Measurements from ENCODE around the gene OR7G2. TPM values are rescaled to one million over a fixed set of nuclear protein-coding genes. Genes with fewer than 3 reads are reported as not detected.

OR7G2 gene
- not detected for polyA plus RNA-seq (2012; ENCODE audit: insufficient read depth, insufficient read length)

DNA sequence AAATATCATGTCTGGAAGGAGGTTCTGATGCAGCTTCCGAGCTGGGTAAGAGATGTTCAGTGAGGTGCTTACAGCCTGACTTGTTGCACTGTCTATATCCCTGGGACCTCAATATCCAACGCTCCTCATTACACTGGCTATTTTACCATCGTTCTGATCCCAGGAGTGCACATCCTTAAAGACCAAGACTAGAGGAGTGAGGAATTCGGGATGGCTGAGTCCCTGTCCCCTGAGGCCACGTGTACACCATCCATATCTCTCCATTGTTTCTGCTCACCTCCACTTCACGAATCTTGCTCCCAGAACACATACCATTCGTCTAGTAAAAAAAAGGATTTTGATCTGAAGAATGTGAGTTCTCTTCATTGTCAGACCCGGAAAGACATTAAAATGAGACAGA is at the start of gene OR7G2:
Gene OR7G2 (minus strand): TSS at position 101 of the 400 bp plus-strand sequence. CDS start 4,232 bp downstream, outside the sequence.
- DNase-seq (ENCODE audit: low read depth, low spot score), result no peak
- no peak within 1 kb of the TSS for H3K4me3 ChIP-seq (ENCODE audit: low read length)

DNA sequence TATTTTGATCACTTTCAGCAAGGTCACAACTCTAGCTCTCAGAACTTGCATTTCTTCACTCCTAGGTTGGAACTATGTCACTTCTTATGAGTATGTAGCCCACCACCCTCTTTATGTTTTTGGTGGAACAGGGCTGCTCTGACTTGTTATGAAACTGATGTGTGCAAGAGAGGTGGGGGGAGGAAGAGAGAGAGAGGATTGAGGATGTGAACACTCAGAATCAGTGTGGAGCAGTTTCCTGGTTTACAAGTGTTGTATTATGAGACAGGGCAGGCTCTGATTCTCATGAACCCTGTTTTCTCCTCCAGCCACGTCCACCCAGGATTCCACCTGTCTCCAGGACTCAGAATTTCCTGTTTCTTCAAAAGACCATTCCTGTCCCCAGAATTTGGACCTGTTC is 49.0 kb upstream of the OR7G2 start:
- H3K4me3 ChIP-seq (ENCODE audit: low read length), result no peak overlapping the region
- DNase-seq (ENCODE audit: low read depth, low spot score), result no peak

DNA sequence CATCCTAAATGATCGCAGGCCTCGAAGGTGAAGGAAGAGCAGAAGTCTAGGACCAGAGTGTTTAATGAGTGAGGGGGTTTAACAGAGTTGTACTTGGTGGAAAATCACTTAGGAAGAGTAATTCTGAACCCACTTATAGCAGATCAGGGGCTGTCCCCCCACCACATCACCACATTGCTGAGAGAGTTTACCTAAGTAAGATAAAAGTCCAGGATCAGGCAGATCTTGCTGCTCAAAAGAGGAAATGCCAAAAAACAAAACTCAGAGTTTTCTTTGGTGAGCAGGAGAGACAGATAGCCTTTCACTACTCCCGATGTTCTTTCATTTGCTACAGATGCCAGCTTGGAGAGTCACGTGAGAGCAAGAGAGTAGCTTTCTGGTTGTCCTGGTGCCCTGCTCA is 48.3 kb upstream of the OR7G2 start:
- H3K4me3 ChIP-seq (ENCODE audit: low read length), result no peak overlapping the region
- DNase-seq (ENCODE audit: low read depth, low spot score), result no peak

DNA sequence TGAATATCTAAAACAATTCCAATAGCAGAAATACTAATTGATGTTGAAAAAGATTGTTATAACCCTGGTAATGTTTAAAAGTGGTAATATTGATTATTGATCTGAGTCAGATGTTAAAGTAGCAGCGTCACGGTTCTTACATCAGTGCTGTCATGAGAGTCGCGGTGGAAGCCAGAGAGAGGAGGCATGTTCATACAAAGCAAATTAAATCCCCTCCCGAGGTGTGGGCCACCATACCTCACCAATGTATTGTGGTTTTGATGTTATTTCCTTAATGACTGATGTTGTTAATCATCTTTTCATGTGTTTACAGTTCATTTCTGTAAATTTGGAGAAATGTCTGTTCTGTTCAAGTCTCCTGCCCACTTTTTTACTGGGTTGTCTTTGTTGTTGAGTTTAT is 44.1 kb upstream of the OR7G2 start:
- H3K4me3 ChIP-seq (ENCODE audit: low read length), result no peak overlapping the region
- DNase-seq (ENCODE audit: low read depth, low spot score), result no peak

DNA sequence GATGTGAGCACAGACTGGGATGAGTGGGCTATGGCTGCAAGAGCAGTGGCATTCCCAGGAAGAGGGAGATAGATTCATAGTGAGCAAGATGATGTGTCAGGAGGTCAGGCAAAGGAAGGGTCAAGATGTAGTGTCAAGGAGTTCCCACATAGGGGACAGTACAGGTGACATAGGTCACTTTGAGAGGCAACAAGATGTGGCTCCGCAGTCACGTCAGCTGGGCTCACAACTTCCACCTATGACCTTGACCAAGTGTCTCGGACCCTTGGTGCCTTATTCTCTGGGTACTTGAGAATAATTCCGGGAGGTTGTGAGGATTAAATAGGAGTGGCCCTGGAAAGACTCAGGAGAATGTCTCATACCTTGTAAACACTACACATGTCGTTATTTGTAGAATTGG is 43.4 kb upstream of the OR7G2 start:
- no peak for DNase-seq (ENCODE audit: low read depth, low spot score)
- no peak overlapping the region for H3K4me3 ChIP-seq (ENCODE audit: low read length)

DNA sequence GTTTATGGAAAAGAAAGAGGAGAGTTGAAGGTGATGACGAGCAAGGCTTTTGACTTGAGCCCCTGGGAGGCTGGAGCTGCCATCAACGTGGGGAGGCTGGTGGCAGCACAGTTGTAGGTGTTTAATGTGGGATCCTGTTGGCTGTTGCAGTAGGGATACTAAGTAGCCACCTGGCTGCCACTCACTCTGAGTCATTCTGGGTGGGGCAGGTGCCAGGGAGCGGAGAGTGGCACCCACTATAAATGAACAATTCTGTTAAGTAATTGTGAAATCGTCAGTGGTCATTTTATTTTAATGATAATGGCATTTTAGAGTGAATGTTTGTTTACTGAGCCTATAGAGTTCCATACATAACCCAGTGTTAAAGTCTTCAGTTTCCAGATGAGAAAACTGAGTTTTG is 42.7 kb upstream of the OR7G2 start:
- H3K4me3 ChIP-seq (ENCODE audit: low read length), result no peak overlapping the region
- DNase-seq (ENCODE audit: low read depth, low spot score), result no peak

DNA sequence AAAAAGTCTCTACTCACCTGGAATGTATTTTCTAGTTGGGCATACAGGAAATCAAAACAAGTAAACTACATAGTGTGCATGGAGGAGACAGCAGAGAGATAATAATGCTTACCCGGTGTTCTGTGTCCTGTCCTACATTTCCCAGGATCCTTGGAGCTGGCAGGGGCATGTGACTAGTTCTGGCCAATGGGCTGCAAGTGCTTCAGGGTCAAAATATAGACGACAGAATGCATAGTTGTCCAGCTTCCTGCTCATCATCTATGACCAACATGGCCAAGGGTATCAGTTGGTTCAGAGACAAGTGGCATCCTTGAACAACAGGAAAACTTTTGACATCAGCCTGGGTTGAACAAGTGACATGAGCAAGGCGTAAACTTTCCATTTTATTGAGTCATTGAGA is 41.4 kb upstream of the OR7G2 start:
- no peak for DNase-seq (ENCODE audit: low read depth, low spot score)
- H3K4me3 ChIP-seq (ENCODE audit: low read length), result no peak overlapping the region

DNA sequence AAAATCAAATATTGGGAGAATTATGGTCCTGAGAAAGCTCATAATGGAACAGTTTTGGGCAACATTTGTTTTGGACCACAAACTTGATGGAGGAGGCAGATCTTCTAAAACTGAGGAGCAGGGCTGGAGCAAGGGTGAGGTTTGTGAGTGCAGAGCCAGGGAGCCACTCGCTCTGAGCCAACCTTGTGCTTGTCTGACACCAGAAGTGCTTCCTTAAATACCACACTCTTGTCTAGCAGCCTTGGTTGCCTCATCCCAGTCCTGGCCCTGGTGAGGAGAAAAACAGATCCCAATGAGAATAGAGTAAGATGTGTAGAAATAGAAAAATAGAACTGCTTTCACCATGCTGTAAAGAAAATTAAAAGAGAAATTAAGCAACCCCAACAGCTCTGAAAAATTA is 39.6 kb upstream of the OR7G2 start:
- no peak for DNase-seq (ENCODE audit: low read depth, low spot score)
- H3K4me3 ChIP-seq (ENCODE audit: low read length), result no peak overlapping the region

DNA sequence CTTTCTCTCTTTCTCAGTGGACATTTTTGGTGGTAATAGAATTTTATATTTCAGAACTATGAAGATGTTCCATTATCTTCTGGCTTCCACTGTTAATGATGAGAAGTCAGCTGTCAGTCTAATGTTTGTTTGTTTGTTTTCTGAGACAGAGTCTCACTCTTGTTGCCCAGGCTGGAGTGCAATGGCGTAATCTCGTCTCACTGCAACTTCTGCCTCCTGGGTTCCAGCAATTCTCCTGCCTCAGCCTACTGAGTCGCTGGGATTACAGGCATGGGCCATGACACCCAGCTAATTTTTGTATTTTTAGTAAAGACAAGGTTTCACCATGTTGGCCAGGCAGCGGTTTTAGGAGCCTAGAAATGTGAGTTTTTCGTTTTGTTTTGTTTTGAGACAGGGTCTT is 37.6 kb upstream of the OR7G2 start:
- DNase-seq (ENCODE audit: low read depth, low spot score), result no peak
- H3K4me3 ChIP-seq (ENCODE audit: low read length), result no peak overlapping the region

DNA sequence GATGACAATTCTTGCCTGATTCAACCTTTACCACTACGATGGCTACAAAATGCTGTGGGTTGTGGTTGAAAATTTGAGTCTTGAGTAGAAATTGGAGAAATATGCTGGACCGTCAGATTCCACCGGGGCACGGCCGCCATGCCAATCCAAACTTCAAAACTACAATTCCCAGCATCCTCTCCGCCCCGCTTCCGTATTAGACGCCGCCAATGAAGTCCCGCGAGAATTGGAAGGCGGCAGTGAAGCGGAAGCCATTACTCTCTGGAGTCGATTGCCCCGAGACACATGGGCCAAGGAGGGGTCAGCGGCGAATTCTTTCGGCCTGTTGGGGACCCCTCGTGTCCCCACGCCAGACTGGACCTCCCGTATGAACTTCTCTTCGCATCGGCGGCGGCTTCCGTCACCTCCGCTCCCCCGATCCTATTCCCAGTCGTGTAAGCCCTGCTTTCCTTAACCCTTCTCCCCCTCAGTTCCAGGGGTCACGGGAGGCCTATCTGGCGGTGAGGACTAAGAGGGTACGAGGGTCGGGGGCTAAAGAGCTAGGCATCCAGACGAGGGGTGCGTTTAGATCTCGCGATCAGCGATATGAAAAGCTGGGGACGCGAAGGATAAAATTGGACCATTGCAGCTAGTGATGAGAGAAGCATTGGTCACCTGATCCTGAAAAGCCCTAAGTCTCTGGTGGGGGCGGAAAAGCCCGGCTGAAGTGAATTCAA is 33.0 kb upstream of the OR7G2 start, which contains the start of gene ZNF317:
Gene ZNF317 (plus strand): TSS at position 239 of the 716 bp plus-strand sequence. CDS start 15,620 bp downstream, outside the sequence.
- DNase-seq (ENCODE audit: low read depth, low spot score), result peak; percentile 85
- H3K4me3 ChIP-seq (ENCODE audit: low read length), result peak within 1 kb of the TSS; percentile 99

DNA sequence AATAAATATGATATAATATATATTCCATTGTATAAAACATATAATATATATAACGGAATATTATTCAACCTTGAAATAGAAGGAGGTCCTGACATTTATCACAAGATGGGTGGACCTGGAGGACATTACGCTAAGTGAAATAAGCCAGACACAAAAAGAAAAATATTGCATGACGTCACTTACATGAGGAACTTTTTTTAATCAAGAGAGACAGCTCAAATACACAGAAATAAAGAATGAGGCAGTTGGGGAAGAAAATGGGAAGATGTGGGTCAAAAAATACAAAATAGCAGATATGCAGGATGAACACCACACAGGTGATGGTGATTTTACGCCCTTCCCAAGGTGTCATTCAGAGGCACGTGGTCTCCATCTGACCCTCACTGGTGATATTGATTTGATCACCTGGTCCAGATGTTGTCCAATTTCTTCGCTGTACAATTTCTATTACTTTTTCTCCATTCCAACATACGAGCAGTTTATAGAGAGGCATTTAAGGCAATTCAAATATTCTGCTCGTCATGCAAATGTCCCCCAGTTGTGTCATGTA is 32.4 kb upstream of the OR7G2 start:
- peak overlapping the region; percentile 99 for H3K4me3 ChIP-seq (ENCODE audit: low read length)
- no peak for DNase-seq (ENCODE audit: low read depth, low spot score)

DNA sequence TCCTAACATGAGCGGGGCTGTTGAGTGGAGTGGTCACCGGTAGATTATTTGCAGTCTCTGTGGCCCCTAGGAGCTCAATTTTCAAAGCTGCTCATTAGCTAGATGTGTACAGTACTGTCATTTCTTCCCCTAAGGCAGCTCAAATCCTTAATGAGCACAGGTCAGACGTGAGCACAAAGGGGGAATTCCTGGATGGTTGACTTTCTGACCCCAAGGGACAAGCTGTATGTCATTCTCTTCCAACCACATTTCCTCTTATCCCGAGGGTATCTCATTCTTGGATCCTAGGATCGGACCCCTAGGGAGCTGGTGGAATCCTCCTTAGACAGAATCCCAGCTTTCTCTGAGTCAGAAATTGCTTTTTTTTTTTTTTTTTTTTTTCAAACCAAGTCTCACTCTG is 25.1 kb upstream of the OR7G2 start:
- no peak for DNase-seq (ENCODE audit: low read depth, low spot score)

DNA sequence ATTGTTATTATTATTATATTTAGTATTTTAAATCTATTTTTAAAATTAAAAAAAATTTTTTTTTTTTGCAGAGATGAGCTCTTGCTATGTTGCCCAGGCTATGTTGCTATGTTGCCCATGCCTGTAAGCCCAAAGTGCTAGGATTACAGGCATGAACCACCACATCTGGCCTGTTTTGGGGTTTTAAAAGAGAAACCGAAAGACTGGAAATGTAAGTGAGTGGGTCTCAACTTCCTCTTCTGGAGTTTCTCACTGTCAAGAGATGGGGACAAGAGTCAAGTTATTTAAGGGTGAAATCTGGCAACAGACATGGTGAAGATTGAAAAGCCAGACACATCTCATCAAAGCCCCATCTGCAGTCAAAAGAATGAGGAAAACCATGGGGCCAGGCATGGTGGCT is 23.7 kb upstream of the OR7G2 start:
- no peak overlapping the region for H3K4me3 ChIP-seq (ENCODE audit: low read length)
- peak; percentile 39 for DNase-seq (ENCODE audit: low read depth, low spot score)

More for the DNA sequence above, 25.1 kb upstream of the OR7G2 start:
- no peak overlapping the region for H3K4me3 ChIP-seq (ENCODE audit: low read length)

DNA sequence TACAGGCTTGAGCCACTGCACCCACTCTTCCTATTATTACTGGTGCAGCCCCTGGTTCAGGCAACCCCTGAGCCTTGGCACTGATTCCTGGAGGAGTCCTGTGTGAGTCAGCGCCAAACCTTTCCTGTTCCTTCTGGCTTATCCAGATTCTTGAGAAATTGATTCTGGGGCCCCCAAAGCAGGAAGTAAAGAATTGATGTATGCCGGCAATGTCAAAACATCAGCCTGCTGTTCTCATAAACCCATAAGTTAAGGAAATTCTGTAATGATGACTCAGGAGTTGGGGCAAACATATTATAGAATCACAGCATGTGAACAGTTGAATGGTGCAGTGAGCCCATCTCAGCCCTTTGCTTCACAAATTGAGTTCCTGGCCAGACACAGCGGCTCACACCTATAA is 20.9 kb upstream of the OR7G2 start:
- DNase-seq (ENCODE audit: low read depth, low spot score), result no peak

DNA sequence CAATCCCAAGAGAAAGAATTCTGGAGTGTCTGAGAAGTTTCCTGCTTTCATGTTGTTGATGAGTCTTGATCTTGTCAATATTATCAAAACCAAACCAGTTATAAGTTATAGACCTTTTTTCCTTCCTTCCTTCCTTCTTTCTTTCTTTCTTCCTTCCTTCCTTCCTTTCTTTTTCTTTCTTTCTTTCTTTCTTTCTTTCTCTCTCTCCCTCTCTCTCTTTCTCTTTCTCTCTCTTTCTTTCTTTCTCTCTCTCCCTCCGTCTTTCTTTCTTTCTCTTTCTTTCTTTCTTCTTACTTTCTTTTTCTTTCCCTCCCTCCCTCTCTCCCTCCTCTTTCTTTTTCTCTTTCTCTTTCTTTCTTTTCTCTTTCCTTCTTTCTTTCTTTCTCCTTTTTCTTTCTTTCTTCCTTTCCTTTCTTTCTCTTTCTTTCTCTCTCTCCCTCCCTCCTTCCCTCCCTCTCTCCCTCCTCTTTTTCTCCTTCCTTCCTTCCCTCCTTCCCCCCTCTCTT is 19.7 kb upstream of the OR7G2 start, which contains the start of gene OR7G3:
Gene OR7G3 (minus strand): TSS at position 51 of the 506 bp plus-strand sequence. CDS start 0 bp downstream, at position 51.
- H3K4me3 ChIP-seq (ENCODE audit: low read length), result no peak within 1 kb of the TSS
- DNase-seq (ENCODE audit: low read depth, low spot score), result no peak

More for the DNA sequence above, 20.9 kb upstream of the OR7G2 start:
- H3K4me3 ChIP-seq (ENCODE audit: low read length), result no peak overlapping the region

DNA sequence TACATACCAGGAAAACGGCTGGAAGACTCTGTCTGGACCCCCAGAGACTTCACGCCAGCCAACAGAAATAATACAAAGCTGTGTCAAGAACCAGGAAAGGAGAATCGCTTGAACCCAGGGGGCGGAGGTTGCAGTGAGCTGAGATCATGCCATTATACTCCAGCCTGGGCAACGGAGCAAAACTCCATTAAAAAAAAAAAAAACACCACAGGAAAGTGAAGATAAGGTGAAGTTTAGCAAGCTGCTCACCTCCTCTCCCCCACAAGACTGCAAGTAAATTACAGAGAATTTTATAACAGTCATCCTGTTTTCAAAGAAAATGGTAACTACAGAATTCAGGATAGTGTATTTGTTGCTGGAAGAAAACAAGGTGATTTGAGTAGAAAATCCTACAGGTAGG is 9.3 kb upstream of the OR7G2 start:
- no peak overlapping the region for H3K4me3 ChIP-seq (ENCODE audit: low read length)
- no peak for DNase-seq (ENCODE audit: low read depth, low spot score)

DNA sequence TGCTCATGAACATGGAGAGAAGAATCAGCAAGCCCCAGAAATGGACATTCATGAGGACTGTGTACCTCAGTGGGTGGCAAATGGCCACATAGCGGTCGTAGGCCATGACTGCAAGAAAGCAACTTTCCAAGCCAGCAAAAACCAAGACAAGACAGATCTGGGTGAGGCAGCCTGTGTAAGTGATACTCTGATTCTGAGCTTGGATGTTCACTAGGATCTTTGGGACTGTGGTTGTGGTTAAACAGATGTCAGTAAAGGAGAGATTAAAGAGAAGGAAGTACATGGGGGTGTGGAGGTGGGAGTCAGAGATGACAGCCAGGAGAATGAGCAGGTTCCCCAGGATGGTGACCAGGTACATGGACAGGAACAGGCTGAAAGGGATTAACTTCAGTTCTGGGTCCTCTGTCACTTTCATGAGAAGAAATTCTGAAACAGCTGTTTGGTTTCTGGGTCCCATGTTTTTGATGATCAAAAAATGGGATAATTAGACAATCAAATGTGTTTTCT is 8.1 kb upstream of the OR7G2 start, which contains the start of gene OR7G1:
Gene OR7G1 (minus strand): TSS at position 457 of the 507 bp plus-strand sequence. CDS start 0 bp downstream, at position 457.
- H3K4me3 ChIP-seq (ENCODE audit: low read length), result no peak within 1 kb of the TSS
- DNase-seq (ENCODE audit: low read depth, low spot score), result no peak

DNA sequence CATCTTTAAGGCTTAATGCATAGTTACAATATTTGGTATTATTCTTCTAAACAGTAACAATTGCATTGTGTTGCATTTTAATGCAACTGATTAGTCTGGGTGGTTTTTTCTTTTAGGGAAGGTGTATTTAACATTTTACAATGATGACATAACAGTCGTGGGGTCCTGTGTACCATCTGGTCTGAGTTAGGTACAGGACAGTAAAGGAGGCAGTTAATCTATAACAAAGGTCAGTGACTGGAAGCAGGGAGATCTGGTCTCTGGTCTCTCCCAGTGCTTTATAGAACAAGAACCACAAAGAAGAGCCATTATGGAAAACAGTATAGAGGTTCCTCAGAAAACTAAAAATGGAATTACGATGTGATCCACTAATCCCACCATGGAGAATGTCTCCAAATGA is 2.7 kb upstream of the OR7G2 start:
- no peak overlapping the region for H3K4me3 ChIP-seq (ENCODE audit: low read length)
- DNase-seq (ENCODE audit: low read depth, low spot score), result no peak

DNA sequence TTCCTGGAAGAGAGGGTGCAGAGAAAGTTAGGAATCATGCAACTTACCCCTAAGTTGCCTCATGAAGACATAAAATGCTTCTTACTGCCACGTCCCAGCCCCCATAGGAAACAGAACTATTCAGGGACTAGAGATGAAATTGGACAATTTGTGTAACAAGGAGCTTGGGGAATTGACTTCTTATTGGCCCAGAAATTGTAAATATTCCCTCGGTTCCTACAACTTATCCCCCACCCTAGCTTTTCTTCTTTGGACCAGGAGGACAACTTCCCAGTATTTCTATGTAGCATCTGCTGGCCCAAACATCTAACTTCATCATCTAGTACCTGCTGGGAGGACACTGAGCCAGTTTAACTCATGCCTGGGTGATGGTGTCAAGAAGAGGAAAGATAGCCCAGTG is 20.5 kb downstream of the OR7G2 start, which contains the start of gene OR1M1:
Gene OR1M1 (plus strand): TSS at position 301 of the 400 bp plus-strand sequence. CDS start 6,184 bp downstream, outside the sequence.
- DNase-seq (ENCODE audit: low read depth, low spot score), result no peak
- H3K4me3 ChIP-seq (ENCODE audit: low read length), result no peak within 1 kb of the TSS

DNA sequence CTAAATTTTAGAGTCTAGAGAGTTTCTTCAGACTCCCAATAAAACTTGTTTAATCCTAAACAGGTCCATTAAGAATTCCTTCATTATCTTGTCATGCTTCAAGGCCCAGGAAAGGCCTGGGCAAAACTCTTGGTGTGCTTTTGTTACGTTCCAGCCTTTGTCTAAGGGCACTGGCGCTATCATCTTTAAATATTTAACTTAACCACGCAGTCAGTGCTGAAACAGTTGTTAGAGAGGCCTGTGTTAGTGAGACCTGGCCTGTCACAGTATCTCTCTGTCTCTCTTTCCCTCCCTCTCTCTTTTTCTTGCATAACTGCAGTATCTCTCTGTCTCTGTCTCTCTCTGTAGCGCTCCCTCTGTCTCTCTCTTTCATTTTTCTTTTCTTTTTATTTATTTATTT is 28.6 kb downstream of the OR7G2 start:
- DNase-seq (ENCODE audit: low read depth, low spot score), result no peak
- no peak overlapping the region for H3K4me3 ChIP-seq (ENCODE audit: low read length)

Data from Jurkat, Clone E6-1 (cell line).